ENCODE measurements around the gene NCAPG2.
A peak's percentile ranks its signal among the peaks of the same experiment; 100 is the strongest.
"Not testable (repeated sequence)": the region's sequence is repeated elsewhere in the genome, so short reads cannot be mapped to it uniquely, and the experiment has no call there.

Gene NCAPG2

GRCh38 chr7:158666966-158667678 is 37.5 kb downstream of the NCAPG2 start:
- not testable (repeated sequence) for DNase-seq

GRCh38 chr7:158666401-158666800 is 38.2 kb downstream of the NCAPG2 start:
- no peak for DNase-seq

- DNase-seq: no peak
Measured at GRCh38 chr7:158664406-158664805, 40.2 kb downstream of the NCAPG2 start.

GRCh38 chr7:158663428-158663741 is 41.2 kb downstream of the NCAPG2 start:
- DNase-seq: no peak

- no peak for DNase-seq
Measured at GRCh38 chr7:158662610-158663427, 41.8 kb downstream of the NCAPG2 start.

- no peak for DNase-seq
Measured at GRCh38 chr7:158658475-158658874, 46.1 kb downstream of the NCAPG2 start.

- DNase-seq: no peak
Measured at GRCh38 chr7:158657189-158657746, 47.3 kb downstream of the NCAPG2 start.

GRCh38 chr7:158655931-158656441 is 48.6 kb downstream of the NCAPG2 start:
- DNase-seq: no peak

GRCh38 chr7:158655507-158655906 is 49.1 kb downstream of the NCAPG2 start:
- DNase-seq: no peak

GRCh38 chr7:158651968-158652565 is 52.5 kb downstream of the NCAPG2 start:
- no peak for DNase-seq

GRCh38 chr7:158650821-158651225 is 53.8 kb downstream of the NCAPG2 start:
- no peak for DNase-seq

GRCh38 chr7:158649279-158649678 is 55.3 kb downstream of the NCAPG2 start:
- no peak for DNase-seq

- no peak for DNase-seq
Measured at GRCh38 chr7:158648787-158649186, 55.8 kb downstream of the NCAPG2 start.

GRCh38 chr7:158648168-158648567 is 56.4 kb downstream of the NCAPG2 start:
- no peak for DNase-seq

GRCh38 chr7:158647475-158647792 is 57.2 kb downstream of the NCAPG2 start:
- DNase-seq: no peak

GRCh38 chr7:158646766-158647474 is 57.7 kb downstream of the NCAPG2 start:
- peak; percentile 1 for DNase-seq

- no peak for DNase-seq
Measured at GRCh38 chr7:158645842-158646241, 58.8 kb downstream of the NCAPG2 start.

- no peak for DNase-seq
Measured at GRCh38 chr7:158642149-158642548, 62.5 kb downstream of the NCAPG2 start.

GRCh38 chr7:158638001-158638400 is 66.6 kb downstream of the NCAPG2 start:
- no peak for DNase-seq

GRCh38 chr7:158633055-158633956 is 71.3 kb downstream of the NCAPG2 start:
- DNase-seq: no peak

GRCh38 chr7:158631574-158632195 is 72.9 kb downstream of the NCAPG2 start:
- DNase-seq: no peak
